ENCODE data around the gene NCKAP5L. TPM values are rescaled to one million over a fixed set of nuclear protein-coding genes. Genes with fewer than 3 reads are reported as not detected.

Gene NCKAP5L
- total and polyA plus RNA-seq, 2 donors (not counting 1 experiment from before 2014, with no cell fraction given) = 3.9 to 14.2 TPM

- no peak overlapping the region for H3K27ac ChIP-seq (ENCODE audit: insufficient read depth, low read length)
- no peaks in the 10 kb centered on the region for H3K4me1 ChIP-seq (ENCODE audit: control insufficient read depth, extremely low read depth, insufficient read depth, low read length)
- peak; percentile 18 to 25 for DNase-seq (ENCODE audit: low read depth in 2 of 2)
- H4K20me1 ChIP-seq (ENCODE audit: control insufficient read depth, extremely low read depth, insufficient read depth, low read length) = no peaks in the 10 kb centered on the region
- H3K9ac ChIP-seq (ENCODE audit: insufficient read depth, low read length) = no peak overlapping the region
- H2AFZ ChIP-seq (ENCODE audit: low read length) = no peak overlapping the region
- H3K4me3 ChIP-seq (replicated peaks in 1 of 4; ENCODE audit: control extremely low read depth in 1 of 4, insufficient read depth in 1 of 4, low read depth in 3 of 4, low read length in 4 of 4) = no peak overlapping the region
- no peak for TF ChIP-seq CTCF (conservative IDR thresholded peaks at IDR 0.05 in 1 of 2, IDR thresholded peaks at IDR 0.05 in 1 of 2; ENCODE audit: low read depth in 1 of 2, low read length in 2 of 2)
- TF ChIP-seq EZH2 (IDR thresholded peaks at IDR 0.05; ENCODE audit: low read length, missing control alignments) = no peak
- H3K4me2 ChIP-seq (ENCODE audit: extremely low read depth, insufficient read depth, low read length) = no peak overlapping the region
- no peaks in the 10 kb centered on the region for H3K36me3 ChIP-seq (ENCODE audit: control insufficient read depth, insufficient read depth, low read length)
- H3K9me3 ChIP-seq (ENCODE audit: control insufficient read depth, insufficient read depth, low read depth, low read length) = no peaks in the 10 kb centered on the region
- H3K79me2 ChIP-seq (ENCODE audit: control insufficient read depth, insufficient read depth, low read length) = peaks cover 29% of the 10 kb centered on the region
- no peaks in the 10 kb centered on the region for H3K27me3 ChIP-seq (ENCODE audit: control insufficient read depth, insufficient read depth, low read length)
Measured at GRCh38 chr12:49818241-49818895, 9.8 kb downstream of the NCKAP5L start.

- H3K36me3 ChIP-seq (ENCODE audit: control insufficient read depth, insufficient read depth, low read length) = peaks cover 1% of the 10 kb centered on the region
- H3K4me3 ChIP-seq (replicated peaks in 1 of 4; ENCODE audit: control extremely low read depth in 1 of 4, insufficient read depth in 1 of 4, low read depth in 3 of 4, low read length in 4 of 4) = no peak overlapping the region
- no peak overlapping the region for H3K27ac ChIP-seq (ENCODE audit: insufficient read depth, low read length)
- DNase-seq (ENCODE audit: low read depth in 2 of 2) = peak in 1 of 2 donors; percentile 56
- H2AFZ ChIP-seq (ENCODE audit: low read length) = no peak overlapping the region
- no peaks in the 10 kb centered on the region for H4K20me1 ChIP-seq (ENCODE audit: control insufficient read depth, extremely low read depth, insufficient read depth, low read length)
- H3K27me3 ChIP-seq (ENCODE audit: control insufficient read depth, insufficient read depth, low read length) = no peaks in the 10 kb centered on the region
- H3K9ac ChIP-seq (ENCODE audit: insufficient read depth, low read length) = no peak overlapping the region
- H3K79me2 ChIP-seq (ENCODE audit: control insufficient read depth, insufficient read depth, low read length) = peaks cover 10% of the 10 kb centered on the region
- no peak overlapping the region for H3K4me2 ChIP-seq (ENCODE audit: extremely low read depth, insufficient read depth, low read length)
- TF ChIP-seq EZH2 (IDR thresholded peaks at IDR 0.05; ENCODE audit: low read length, missing control alignments) (no peak), CTCF (conservative IDR thresholded peaks at IDR 0.05 in 1 of 2, IDR thresholded peaks at IDR 0.05 in 1 of 2; ENCODE audit: low read depth in 1 of 2, low read length in 2 of 2) (no peak)
- H3K4me1 ChIP-seq (ENCODE audit: control insufficient read depth, extremely low read depth, insufficient read depth, low read length) = peaks cover 10% of the 10 kb centered on the region
- H3K9me3 ChIP-seq (ENCODE audit: control insufficient read depth, insufficient read depth, low read depth, low read length) = no peaks in the 10 kb centered on the region
Measured at GRCh38 chr12:49813131-49813530, 15.1 kb downstream of the NCKAP5L start.

- H3K79me2 ChIP-seq (ENCODE audit: control insufficient read depth, insufficient read depth, low read length) = peaks cover 13% of the 10 kb centered on the region
- no peak overlapping the region for H3K4me2 ChIP-seq (ENCODE audit: extremely low read depth, insufficient read depth, low read length)
- no peak for DNase-seq (ENCODE audit: low read depth in 2 of 2)
- H3K27ac ChIP-seq (ENCODE audit: insufficient read depth, low read length) = no peak overlapping the region
- peaks cover 10% of the 10 kb centered on the region for H3K4me1 ChIP-seq (ENCODE audit: control insufficient read depth, extremely low read depth, insufficient read depth, low read length)
- peaks cover 3% of the 10 kb centered on the region for H3K36me3 ChIP-seq (ENCODE audit: control insufficient read depth, insufficient read depth, low read length)
- no peak overlapping the region for H3K4me3 ChIP-seq (replicated peaks in 1 of 4; ENCODE audit: control extremely low read depth in 1 of 4, insufficient read depth in 1 of 4, low read depth in 3 of 4, low read length in 4 of 4)
- no peak overlapping the region for H2AFZ ChIP-seq (ENCODE audit: low read length)
- no peaks in the 10 kb centered on the region for H4K20me1 ChIP-seq (ENCODE audit: control insufficient read depth, extremely low read depth, insufficient read depth, low read length)
- TF ChIP-seq CTCF (conservative IDR thresholded peaks at IDR 0.05 in 1 of 2, IDR thresholded peaks at IDR 0.05 in 1 of 2; ENCODE audit: low read depth in 1 of 2, low read length in 2 of 2) (no peak), EZH2 (IDR thresholded peaks at IDR 0.05; ENCODE audit: low read length, missing control alignments) (no peak)
- H3K27me3 ChIP-seq (ENCODE audit: control insufficient read depth, insufficient read depth, low read length) = no peaks in the 10 kb centered on the region
- no peak overlapping the region for H3K9ac ChIP-seq (ENCODE audit: insufficient read depth, low read length)
- H3K9me3 ChIP-seq (ENCODE audit: control insufficient read depth, insufficient read depth, low read depth, low read length) = no peaks in the 10 kb centered on the region
Measured at GRCh38 chr12:49811961-49812401, 16.2 kb downstream of the NCKAP5L start.

Measured in fibroblast of lung (primary cell).